Peyer's patch (tissue), 4 donors: ENCODE measurements around the gene LUC7L.

Experiments
- POLR2A ChIP-seq, 2 donors: fragments of 450-650 bp; IDR thresholded peaks; one replicate each; pipeline ENCODE4 v1.5.1; 2017; ENCODE audit warnings: antibody characterized with exemption in 2 of 2, mild to moderate bottlenecking in 2 of 2, moderate library complexity in 2 of 2
- TF ChIP-seq, protein P1 (sequence below), 6 experiments: fragments of 450-650 bp in 4 of 6; fragments of 200-600 bp in 2 of 6; sonication (generic) in 1 of 6; IDR thresholded peaks; one replicate each; pipeline ENCODE4 v1.5.1; 2017 to 2019; ENCODE audit warnings: antibody characterized with exemption in 6 of 6, mild to moderate bottlenecking in 3 of 6, moderate library complexity in 1 of 6

DNA sequence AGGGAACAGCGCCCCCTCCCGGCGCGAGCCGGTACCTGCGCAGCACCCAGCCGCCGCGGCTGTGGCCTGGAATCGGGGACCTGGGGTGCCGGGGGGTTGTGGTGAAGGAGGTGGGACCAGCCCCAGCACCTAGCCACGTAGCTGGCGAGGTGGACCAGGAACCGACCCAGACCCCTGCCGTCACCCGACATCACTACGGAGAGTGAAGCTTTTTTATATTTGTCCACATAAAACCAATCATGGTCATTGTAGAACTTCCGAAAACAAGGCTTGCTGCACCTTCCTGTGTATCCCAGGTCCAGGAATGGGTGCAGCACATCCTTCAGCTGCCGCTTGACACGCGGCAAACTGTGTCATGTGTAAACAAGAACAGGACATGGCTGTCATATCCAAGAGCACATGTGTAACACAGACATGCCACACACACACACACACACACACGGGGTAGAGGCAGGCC lies 47.7 kb downstream of the LUC7L start:
- TF ChIP-seq POLR2A (IDR thresholded peaks at IDR 0.05), result no peak
- TF ChIP-seq, protein P1, sequence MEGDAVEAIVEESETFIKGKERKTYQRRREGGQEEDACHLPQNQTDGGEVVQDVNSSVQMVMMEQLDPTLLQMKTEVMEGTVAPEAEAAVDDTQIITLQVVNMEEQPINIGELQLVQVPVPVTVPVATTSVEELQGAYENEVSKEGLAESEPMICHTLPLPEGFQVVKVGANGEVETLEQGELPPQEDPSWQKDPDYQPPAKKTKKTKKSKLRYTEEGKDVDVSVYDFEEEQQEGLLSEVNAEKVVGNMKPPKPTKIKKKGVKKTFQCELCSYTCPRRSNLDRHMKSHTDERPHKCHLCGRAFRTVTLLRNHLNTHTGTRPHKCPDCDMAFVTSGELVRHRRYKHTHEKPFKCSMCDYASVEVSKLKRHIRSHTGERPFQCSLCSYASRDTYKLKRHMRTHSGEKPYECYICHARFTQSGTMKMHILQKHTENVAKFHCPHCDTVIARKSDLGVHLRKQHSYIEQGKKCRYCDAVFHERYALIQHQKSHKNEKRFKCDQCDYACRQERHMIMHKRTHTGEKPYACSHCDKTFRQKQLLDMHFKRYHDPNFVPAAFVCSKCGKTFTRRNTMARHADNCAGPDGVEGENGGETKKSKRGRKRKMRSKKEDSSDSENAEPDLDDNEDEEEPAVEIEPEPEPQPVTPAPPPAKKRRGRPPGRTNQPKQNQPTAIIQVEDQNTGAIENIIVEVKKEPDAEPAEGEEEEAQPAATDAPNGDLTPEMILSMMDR (IDR thresholded peaks at IDR 0.05), result peak; percentile 92 to 97 (median 94)
